ENCODE results near the gene RNF44. TPM values are rescaled to one million over a fixed set of nuclear protein-coding genes. Genes with fewer than 3 reads are reported as not detected.

The RNF44 gene
- total and polyA plus RNA-seq, 5 donors: 16.5 to 31.7 (median 26.1) TPM

DNA sequence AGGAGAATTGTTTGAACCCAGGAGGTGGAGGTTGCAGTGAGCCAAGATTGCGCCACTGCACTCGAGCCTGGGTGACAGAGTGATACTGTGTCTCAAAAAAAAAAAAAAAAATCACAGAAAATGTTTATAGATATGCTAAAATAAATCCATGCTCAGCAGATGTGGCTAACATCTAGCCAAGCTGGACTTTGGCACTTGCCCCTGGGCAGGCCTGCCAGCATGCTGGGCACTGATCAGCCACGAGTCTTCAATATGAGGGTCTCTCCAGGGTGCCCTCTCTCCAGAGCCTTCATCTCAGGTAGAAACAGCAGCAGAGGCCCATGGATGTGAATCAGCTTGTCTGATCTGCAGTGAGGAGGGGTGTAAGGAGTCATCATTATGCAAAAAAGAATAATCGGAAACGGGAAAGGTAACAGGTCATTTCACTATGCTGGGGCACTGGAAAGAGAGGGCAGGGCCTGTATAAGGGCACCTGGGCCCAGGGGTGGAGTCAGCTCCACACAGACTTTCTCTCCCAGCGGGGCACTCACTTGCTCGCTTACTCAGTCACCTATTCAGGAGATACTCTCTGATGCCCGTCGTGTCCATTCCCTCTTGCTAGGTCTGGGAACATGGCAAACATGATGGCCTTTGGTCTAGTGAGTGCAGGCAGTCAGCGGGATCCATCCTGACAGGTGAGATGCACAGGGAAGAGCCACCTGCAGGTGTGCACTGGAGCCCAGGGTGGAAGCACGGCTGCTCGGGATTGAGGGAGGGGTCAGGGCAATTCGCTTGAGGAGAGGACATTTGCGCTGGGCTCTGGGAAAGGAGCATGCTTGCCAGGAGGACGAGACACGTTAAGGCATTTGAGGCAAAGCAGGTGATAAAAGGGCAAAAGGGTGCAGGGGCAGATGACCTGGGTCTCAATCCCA, 17.1 kb downstream of the RNF44 start:
- no peak for DNase-seq
- intact Hi-C loops (cut with DNase I): no loop called here
- 73% methylated on average over 16 of the region's 16 CpGs for WGBS

DNA sequence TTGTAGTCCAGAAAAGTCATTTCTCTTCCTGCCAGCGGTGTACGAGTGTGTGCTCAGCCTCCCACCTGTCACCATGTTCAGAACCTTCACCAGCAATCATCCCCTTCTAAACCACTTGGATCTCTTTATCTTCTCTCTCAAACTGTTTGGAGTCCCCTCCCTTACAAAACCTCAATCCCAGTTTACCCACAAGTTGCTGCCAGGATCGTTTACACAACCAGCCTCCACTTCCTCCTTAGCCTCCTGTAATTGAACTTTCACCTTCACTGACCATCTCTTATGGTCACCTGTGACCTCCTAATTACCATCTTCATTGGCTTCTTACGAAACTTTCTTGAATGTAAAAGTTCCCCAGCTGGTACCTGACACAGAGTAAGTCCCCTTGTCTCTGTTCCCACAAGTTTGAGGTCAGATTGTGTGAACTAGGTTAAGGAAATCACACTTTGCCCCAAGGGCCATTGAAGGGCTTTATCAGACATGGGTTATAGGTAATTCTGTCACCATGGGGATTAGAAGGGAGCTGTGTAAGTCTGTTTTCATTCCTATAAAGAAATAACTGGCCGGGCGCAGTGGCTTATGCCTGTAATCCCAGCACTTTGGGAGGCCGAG, 20.0 kb downstream of the RNF44 start:
- no peaks in the 10 kb centered on the region for H3K27me3 ChIP-seq (ENCODE audit: control insufficient read depth, insufficient read depth)
- ATAC-seq (no peak), DNase-seq (no peak)
- intact Hi-C loops (cut with DNase I): no loop called here
- H3K4me3 ChIP-seq (ENCODE audit: low read length): no peak overlapping the region
- 68% methylated on average over 7 of the region's 7 CpGs for WGBS
- no peaks in the 10 kb centered on the region for H3K4me1 ChIP-seq (ENCODE audit: control insufficient read depth, insufficient read depth, low read length)
- no peaks in the 10 kb centered on the region for H3K9me3 ChIP-seq (ENCODE audit: control insufficient read depth, low read length)
- no peak overlapping the region for H3K27ac ChIP-seq (ENCODE audit: low read length)

More for the DNA sequence above, 17.1 kb downstream of the RNF44 start:
- H3K27me3 ChIP-seq (ENCODE audit: control insufficient read depth, insufficient read depth): no peaks in the 10 kb centered on the region
- H3K4me1 ChIP-seq (ENCODE audit: control insufficient read depth, insufficient read depth, low read length): no peaks in the 10 kb centered on the region
- ATAC-seq: no peak
- no peak overlapping the region for H3K27ac ChIP-seq (ENCODE audit: low read length)
- no peak overlapping the region for H3K4me3 ChIP-seq (ENCODE audit: low read length)
- H3K9me3 ChIP-seq (ENCODE audit: control insufficient read depth, low read length): no peaks in the 10 kb centered on the region

DNA sequence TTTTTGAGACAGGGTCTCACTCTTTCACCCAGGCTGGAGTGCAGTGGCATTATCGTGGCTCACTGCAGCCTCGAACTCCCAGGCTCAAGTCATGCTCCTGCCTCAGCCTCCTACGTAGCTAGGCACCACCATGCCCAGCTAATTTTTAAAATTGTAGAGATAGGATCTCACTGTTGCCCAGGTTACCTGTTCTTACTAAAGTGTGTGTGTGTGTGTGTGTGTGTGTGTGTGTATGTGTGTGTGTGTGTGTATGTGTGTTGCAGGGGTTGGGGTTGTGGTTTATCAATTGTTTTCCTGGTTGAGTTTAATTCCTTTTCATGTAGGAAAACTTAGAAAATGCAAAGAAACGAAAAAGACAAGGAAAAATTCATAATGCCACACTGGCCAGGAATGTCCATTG, 21.8 kb downstream of the RNF44 start:
- ATAC-seq: no peak
- WGBS: 82% methylated on average over 4 of the region's 4 CpGs
- intact Hi-C loops (cut with DNase I): no loop called here

DNA sequence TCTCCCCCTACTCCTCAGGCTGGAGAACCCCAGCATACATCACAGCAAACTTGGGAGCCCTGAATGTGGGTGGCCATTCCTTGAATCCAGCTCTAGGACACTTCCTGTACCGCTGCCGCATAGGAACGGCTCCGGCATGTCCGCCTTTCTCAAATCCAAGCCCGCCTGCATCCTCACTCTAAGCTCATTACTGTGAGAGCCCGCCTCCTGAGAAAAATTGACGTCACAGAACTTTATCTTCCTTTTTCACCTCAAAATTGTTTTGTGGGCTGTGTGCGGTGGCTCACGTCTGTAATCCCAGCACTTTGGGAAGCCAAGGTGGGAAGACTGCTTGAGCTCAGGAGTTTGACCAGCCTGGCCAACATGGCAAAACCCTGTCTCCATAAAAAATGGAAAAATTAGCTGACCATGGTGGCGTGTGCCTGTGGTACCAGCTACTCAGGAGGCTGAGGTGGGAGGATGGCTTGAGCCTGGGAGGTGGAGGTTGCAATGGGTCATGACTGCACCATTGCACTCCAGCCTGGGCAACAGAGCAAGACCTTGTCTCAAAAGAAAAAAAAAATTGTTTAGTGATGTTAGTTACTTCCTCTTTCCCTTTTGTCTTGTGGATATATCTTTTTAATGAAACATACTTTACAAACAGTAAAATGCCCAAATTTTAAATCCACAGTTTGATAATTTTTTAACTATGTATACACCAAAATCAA, 22.8 kb downstream of the RNF44 start:
- 67% methylated on average over 11 of the region's 11 CpGs for WGBS

More for the DNA sequence above, 21.8 kb downstream of the RNF44 start:
- no peak overlapping the region for H3K4me3 ChIP-seq (ENCODE audit: low read length)
- H3K9me3 ChIP-seq (ENCODE audit: control insufficient read depth, low read length): no peaks in the 10 kb centered on the region
- DNase-seq: no peak
- no peaks in the 10 kb centered on the region for H3K4me1 ChIP-seq (ENCODE audit: control insufficient read depth, insufficient read depth, low read length)
- H3K27ac ChIP-seq (ENCODE audit: low read length): no peak overlapping the region
- H3K27me3 ChIP-seq (ENCODE audit: control insufficient read depth, insufficient read depth): no peaks in the 10 kb centered on the region

DNA sequence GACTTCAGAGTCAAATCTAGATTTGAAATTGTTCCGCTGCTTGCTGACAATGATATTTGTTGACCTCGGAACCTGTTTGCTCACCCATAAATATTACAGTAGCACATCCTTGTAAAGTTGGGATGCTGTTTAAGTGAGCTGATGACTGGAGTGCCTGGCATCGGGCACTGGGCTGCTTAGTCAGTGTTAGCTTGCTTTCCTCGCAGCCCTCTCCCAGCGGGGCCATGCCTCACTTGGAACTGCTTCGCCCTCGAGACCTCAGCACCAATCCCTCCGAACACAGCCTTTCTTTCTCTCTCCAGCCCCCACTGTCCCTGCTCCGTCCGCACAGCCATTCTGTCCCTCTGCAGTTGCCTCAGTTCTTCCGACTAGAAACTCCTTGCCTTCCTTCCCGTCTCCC, 23.4 kb downstream of the RNF44 start:
- intact Hi-C loops (cut with DNase I): no loop called here
- no peak for ATAC-seq
- no peaks in the 10 kb centered on the region for H3K27me3 ChIP-seq (ENCODE audit: control insufficient read depth, insufficient read depth)
- no peak overlapping the region for H3K4me3 ChIP-seq (ENCODE audit: low read length)
- no peaks in the 10 kb centered on the region for H3K9me3 ChIP-seq (ENCODE audit: control insufficient read depth, low read length)
- H3K4me1 ChIP-seq (ENCODE audit: control insufficient read depth, insufficient read depth, low read length): no peaks in the 10 kb centered on the region
- H3K27ac ChIP-seq (ENCODE audit: low read length): no peak overlapping the region
- 87% methylated on average over 12 of the region's 12 CpGs for WGBS
- no peak for DNase-seq

More for the DNA sequence above, 22.8 kb downstream of the RNF44 start:
- no peak overlapping the region for H3K4me3 ChIP-seq (ENCODE audit: low read length)
- intact Hi-C loops (cut with DNase I): no loop called here
- no peak overlapping the region for H3K27ac ChIP-seq (ENCODE audit: low read length)
- DNase-seq: no peak
- no peak for ATAC-seq
- H3K9me3 ChIP-seq (ENCODE audit: control insufficient read depth, low read length): no peaks in the 10 kb centered on the region
- no peaks in the 10 kb centered on the region for H3K4me1 ChIP-seq (ENCODE audit: control insufficient read depth, insufficient read depth, low read length)
- no peaks in the 10 kb centered on the region for H3K27me3 ChIP-seq (ENCODE audit: control insufficient read depth, insufficient read depth)

DNA sequence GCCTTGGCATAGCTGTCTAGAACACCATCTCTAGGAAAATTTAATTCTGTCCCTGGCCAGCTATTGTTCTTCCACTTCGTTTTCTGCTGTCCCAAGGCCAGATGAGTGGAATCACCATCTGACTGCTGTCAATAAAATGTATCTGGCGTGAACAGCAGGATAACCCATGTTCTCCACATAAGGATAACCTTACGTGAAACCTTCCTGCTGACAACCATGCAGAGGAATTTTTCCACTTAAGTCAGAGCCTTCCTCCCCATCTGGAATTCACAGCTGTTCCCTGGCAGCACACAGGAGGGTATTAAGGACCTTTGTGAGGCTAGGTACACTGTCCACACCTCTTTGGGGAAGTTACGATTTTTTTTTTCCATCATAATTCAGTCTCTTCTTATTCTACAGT, 28.6 kb downstream of the RNF44 start:
- Histone ChIP-seq H3K4me3 (ENCODE audit: low read length) (no peak overlapping the region), H3K27me3 (ENCODE audit: control insufficient read depth, insufficient read depth) (no peaks in the 10 kb centered on the region), H3K9me3 (ENCODE audit: control insufficient read depth, low read length) (no peaks in the 10 kb centered on the region), H3K27ac (ENCODE audit: low read length) (no peak overlapping the region), H3K4me1 (ENCODE audit: control insufficient read depth, insufficient read depth, low read length) (no peaks in the 10 kb centered on the region)
- 64% methylated on average over 4 of the region's 4 CpGs for WGBS
- no peak for ATAC-seq
- DNase-seq: no peak
- intact Hi-C loops (cut with DNase I): no loop called here

DNA sequence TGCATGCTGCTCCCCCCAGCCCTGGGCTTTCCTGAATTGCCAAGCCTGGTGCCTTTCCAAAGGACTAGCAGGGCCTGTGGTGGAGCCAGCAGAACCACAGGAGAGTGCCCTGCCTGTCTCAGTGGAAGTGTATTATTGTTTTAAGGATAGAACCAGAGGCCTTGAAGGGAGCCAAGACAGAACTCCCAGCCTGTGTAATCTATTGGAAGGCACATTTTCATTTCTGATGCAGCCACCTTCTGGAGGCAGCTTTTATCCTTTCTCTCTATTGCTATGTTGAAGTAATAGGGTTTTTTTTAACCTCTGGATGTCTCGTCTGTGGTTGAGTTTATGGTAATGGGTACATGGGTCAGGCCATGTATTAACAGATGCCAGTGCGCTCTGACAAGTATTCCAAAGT, 29.3 kb downstream of the RNF44 start:
- Histone ChIP-seq H3K9me3 (ENCODE audit: control insufficient read depth, low read length) (no peaks in the 10 kb centered on the region), H3K27ac (ENCODE audit: low read length) (no peak overlapping the region), H3K4me1 (ENCODE audit: control insufficient read depth, insufficient read depth, low read length) (no peaks in the 10 kb centered on the region), H3K27me3 (ENCODE audit: control insufficient read depth, insufficient read depth) (no peaks in the 10 kb centered on the region), H3K4me3 (ENCODE audit: low read length) (no peak overlapping the region)
- DNase-seq (no peak), ATAC-seq (no peak)
- 90% methylated on average over 2 of the region's 2 CpGs for WGBS
- intact Hi-C loops (cut with DNase I): no loop called here

DNA sequence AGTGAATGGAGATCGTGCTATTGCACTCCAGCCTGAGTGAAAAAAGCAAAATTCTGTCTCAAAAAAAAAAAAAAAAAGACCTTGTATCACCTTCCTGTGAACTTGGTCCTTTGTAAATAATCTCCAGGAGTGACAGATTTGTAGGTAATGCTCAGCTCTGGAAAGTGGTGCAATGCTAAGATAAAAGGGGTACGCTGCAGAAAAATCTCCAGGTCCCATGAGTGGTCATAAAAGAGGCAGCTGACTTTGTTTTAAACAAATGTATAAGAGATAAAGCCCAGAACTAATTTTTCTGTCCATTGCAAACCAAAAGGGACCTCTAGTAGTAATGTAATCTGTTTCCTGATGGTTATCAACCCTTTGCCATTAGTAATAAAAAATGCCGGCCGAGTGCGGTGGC, 33.7 kb downstream of the RNF44 start:
- Histone ChIP-seq H3K9me3 (ENCODE audit: control insufficient read depth, low read length) (no peaks in the 10 kb centered on the region), H3K4me3 (ENCODE audit: low read length) (no peak overlapping the region), H3K4me1 (ENCODE audit: control insufficient read depth, insufficient read depth, low read length) (no peaks in the 10 kb centered on the region), H3K27ac (ENCODE audit: low read length) (no peak overlapping the region), H3K27me3 (ENCODE audit: control insufficient read depth, insufficient read depth) (no peaks in the 10 kb centered on the region)
- ATAC-seq (no peak), DNase-seq (no peak)
- 96% methylated on average over 5 of the region's 5 CpGs for WGBS
- intact Hi-C loops (cut with DNase I): no loop called here

DNA sequence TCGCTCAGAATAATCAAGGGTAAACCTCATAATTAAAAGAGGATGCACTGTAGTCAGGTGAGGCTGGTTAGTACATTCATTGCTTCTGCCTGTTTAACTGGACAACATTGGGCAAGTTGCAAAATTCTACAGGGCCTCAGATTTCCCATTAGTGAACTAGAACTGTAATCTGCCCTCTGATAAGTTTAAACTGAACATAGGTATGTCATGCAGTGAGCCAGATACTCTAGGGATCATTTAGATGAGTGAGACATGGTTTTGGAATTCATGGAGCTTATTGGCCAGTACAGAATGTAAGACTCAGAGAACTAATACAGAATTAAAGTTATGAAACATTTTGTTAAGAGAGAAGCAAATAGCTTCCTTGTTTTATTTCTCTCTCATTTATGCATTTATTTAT, 35.9 kb downstream of the RNF44 start:
- no peaks in the 10 kb centered on the region for H3K27me3 ChIP-seq (ENCODE audit: control insufficient read depth, insufficient read depth)
- DNase-seq (no peak), ATAC-seq (no peak)
- no peak overlapping the region for H3K27ac ChIP-seq (ENCODE audit: low read length)
- H3K4me3 ChIP-seq (ENCODE audit: low read length): no peak overlapping the region
- intact Hi-C loops (cut with DNase I): no loop called here
- H3K4me1 ChIP-seq (ENCODE audit: control insufficient read depth, insufficient read depth, low read length): no peaks in the 10 kb centered on the region
- 98% methylated on average over 1 of the region's 1 CpG for WGBS
- H3K9me3 ChIP-seq (ENCODE audit: control insufficient read depth, low read length): no peaks in the 10 kb centered on the region

DNA sequence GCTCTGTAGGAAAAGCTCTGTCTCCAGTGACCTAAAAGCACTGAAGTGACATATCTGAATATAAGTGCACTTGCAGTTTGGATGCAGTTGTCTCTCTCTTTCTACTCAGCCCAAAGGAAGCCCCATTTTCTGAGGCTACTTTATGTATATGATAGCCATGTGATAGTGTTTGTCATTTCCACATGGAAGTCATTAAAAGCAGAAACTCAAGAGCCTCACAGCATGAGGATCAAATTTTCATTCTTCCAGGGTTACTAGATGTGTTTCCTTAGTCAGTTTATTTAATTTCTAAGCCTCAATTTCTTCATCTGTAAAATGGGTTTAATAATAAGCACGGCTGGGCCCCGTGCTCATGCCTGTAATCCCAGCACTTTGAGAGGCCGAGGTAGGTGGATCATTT, 36.7 kb downstream of the RNF44 start:
- Histone ChIP-seq H3K27ac (ENCODE audit: low read length) (no peak overlapping the region), H3K27me3 (ENCODE audit: control insufficient read depth, insufficient read depth) (no peaks in the 10 kb centered on the region), H3K4me3 (ENCODE audit: low read length) (no peak overlapping the region), H3K9me3 (ENCODE audit: control insufficient read depth, low read length) (no peaks in the 10 kb centered on the region), H3K4me1 (ENCODE audit: control insufficient read depth, insufficient read depth, low read length) (no peaks in the 10 kb centered on the region)
- no peak for DNase-seq
- 97% methylated on average over 3 of the region's 3 CpGs for WGBS
- ATAC-seq: no peak
- intact Hi-C loops (cut with DNase I): no loop called here

DNA sequence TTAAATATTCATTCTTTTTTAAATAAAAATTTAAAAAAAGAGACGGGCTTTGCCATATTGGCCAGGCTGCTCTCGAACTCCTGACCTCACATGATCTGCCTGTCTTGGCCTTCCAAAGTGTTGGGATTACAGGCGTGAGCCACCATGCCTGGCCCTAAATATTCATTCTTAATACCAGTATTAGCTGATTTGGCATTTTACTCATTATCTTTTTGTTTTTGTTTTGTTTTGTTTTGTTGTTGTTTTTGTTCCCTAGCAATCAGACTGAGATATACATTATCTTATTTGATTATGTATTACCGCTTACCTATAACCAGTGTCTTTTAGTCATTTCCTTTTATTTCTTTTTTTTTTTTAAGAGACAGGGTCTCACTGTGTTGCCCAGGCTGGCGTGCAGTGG, 37.9 kb downstream of the RNF44 start:
- DNase-seq (no peak), ATAC-seq (no peak)
- Histone ChIP-seq H3K9me3 (ENCODE audit: control insufficient read depth, low read length) (no peaks in the 10 kb centered on the region), H3K27ac (ENCODE audit: low read length) (no peak overlapping the region), H3K27me3 (ENCODE audit: control insufficient read depth, insufficient read depth) (no peaks in the 10 kb centered on the region), H3K4me3 (ENCODE audit: low read length) (no peak overlapping the region), H3K4me1 (ENCODE audit: control insufficient read depth, insufficient read depth, low read length) (no peaks in the 10 kb centered on the region)
- intact Hi-C loops (cut with DNase I): no loop called here
- WGBS: 89% methylated on average over 5 of the region's 5 CpGs
